H1 (cell line): ENCODE results near the gene LAT. TPM values are rescaled to one million over a fixed set of nuclear protein-coding genes. Genes with fewer than 3 reads are reported as not detected.

Experiments
- ASH2L ChIP-seq: fragments of 200-600, 300-600 bp; sonication (generic); IDR thresholded peaks from one replicate; pipeline ENCODE4 v1.7.1; 2017; ENCODE audit warnings: low read length
- BCL11A ChIP-seq, 2 experiments: IDR thresholded peaks; one replicate each; pipeline ENCODE4 v1.6.1; 2011; ENCODE audit warnings: low read depth in 2 of 2, low read length in 2 of 2, mild to moderate bottlenecking in 2 of 2
- CEBPB ChIP-seq: IDR thresholded peaks from 2 replicates; pipeline ENCODE4 v1.6.1; 2012; ENCODE audit warnings: low read depth, low read length
- EP300 ChIP-seq, 2 experiments: IDR thresholded peaks; 1 replicate in 1 of 2; 2 replicates in 1 of 2; pipeline ENCODE4 v1.6.1; 2011 to 2012; ENCODE audit warnings: low read depth in 2 of 2, low read length in 2 of 2, mild to moderate bottlenecking in 2 of 2, borderline replicate concordance in 1 of 2, inconsistent platforms in 1 of 2, moderate library complexity in 1 of 2
- FOSL1 ChIP-seq: IDR thresholded peaks from 2 replicates; pipeline ENCODE4 v1.6.1; 2011; ENCODE audit warnings: mild to moderate bottlenecking, low read depth, low read length, moderate library complexity; ENCODE audit not compliant: insufficient read depth
- KDM4A ChIP-seq: IDR thresholded peaks from one replicate; pipeline ENCODE4 v1.7.1; 2012; ENCODE audit warnings: low read depth, mild to moderate bottlenecking, moderate library complexity, low read length, inconsistent platforms; ENCODE audit not compliant: severe bottlenecking
- MAX ChIP-seq: IDR thresholded peaks from 2 replicates; pipeline ENCODE4 v1.6.1; 2012; ENCODE audit warnings: inconsistent platforms
- polyA plus RNA-seq, 7 experiments: library from polyadenylated mRNA; depleted of rRNA in 3 of 7; stranded (reverse) in 5 of 7; unstranded in 2 of 7; fragments of >200 nt in 5 of 7; fragments of 200-250 nt in 2 of 7; gene quantifications; 1 replicate in 5 of 7; 2 replicates in 1 of 7; 4 replicates in 1 of 7; pipeline versions ENCODE4 v1.2.1 to v1.2.3, GENCODE V29; 2011 to 2013; ENCODE audit warnings: missing spikeins in 2 of 7, mixed read lengths in 2 of 7
- total RNA-seq: library from RNA; stranded (reverse); fragmentation: NEBNext Ultra II Directional; extraction: Animal tissue kit (Norgen Biotek cat#: 25700); gene quantifications from 2 replicates; pipeline ENCODE4 v1.2.1, GENCODE V29; 2021

Gene LAT
- total and polyA plus RNA-seq, 2 of the 8 experiments (the other 6 are each of a cell fraction or from before 2014, with no cell fraction given): 2.7 to 3.4 TPM

- TF ChIP-seq KDM4A (no peak), BCL11A (IDR thresholded peaks at IDR 0.05; ENCODE audit: low read depth in 2 of 2, low read length in 2 of 2) (no peak), FOSL1 (no peak), CEBPB (no peak), ASH2L (no peak), MAX (no peak), EP300 (IDR thresholded peaks at IDR 0.05; ENCODE audit: borderline replicate concordance in 1 of 2, low read depth in 2 of 2, low read length in 2 of 2) (no peak)
Observed at GRCh38 chr16:28981517-28981916, 3.3 kb upstream of the LAT start (continued).
